Stimulated activated CD8-positive, alpha-beta memory T cell treated with anti-CD3 and anti-CD28 coated beads, Interleukin-12 subunit alpha, Interleukin-12 subunit beta, amount 100 ng/mL, for 24 hours (primary cell): ENCODE data around the gene TMCC1.
A peak's percentile ranks its signal among the peaks of the same experiment; 100 is the strongest.
"Not testable (repeated sequence)": the region's sequence is repeated elsewhere in the genome, so short reads cannot be mapped to it uniquely, and the experiment has no call there.

ENCODE experiments used
- DNase-seq: peaks from one replicate; pipeline ENCODE4 v3.0.0-alpha.2; 2020; ENCODE audit errors: extremely low read depth

TMCC1 gene

DNA sequence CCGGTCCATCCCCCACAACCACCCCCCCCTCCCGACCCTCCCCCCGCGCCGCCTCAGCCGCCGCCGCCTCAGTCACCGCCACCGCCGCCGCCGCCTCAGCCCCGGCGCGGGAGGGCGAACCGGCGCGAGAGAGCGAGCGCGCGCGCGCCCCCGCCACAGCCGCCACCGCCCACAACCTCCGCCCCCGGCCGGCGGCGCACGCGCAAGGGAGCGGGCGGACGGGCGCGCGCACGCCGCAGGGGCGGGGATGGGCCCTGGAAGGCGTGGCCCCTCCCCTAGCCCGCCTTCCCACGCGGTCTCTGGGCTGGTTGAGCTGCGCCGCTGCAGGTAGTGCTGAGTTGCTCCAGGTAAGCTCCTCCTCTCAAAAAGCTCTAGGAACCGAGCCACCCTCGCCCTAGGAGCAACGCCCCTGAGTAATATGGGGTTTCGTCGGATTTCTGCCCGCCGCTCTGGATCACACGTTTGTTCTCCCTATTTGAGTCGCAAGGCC lies at the start of gene TMCC1:
TSS of gene TMCC1 (minus strand) at position 131 of the 490 bp plus-strand sequence.
- peak; percentile 59 for DNase-seq

DNA sequence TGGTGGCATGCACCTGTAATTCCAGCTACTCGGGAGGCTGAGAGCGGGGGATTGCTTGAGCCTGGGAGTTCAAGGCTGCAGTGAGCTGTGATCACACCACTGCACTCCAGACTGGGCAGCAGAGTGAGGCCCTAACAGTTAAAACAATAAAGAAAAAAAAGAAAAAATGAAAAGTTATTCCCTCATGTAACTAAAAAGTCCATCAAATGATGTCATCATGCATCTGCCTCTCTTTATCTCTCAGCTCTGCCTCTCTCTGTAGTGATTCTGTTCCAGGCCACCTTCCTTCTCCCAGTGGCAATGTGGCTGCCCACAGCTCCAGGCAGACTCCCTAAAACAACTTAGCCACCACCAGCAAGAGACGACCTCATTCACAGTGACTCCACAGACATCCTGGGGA lies 49.5 kb upstream of the TMCC1 start:
- no peak for DNase-seq

DNA sequence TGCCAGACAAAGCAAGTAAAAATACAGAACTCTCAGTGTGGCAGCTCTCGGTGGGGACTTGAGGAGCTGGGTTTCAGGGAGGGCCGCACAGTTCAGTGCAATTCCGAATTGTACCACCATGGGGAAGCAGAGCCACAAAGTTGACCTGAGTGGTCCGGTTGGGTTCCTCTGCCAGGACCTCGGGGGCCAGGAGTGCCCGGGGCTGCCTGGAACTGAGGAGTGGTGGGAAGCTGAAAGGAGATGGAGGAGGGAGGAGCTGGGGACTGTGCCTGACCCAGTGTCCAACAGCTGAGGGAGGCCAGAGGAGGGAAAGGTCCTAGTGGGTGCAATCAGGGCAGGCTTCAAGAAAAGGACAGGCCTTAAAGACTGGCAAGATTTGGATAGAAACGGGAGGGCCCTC lies 48.8 kb upstream of the TMCC1 start:
- DNase-seq = no peak

DNA sequence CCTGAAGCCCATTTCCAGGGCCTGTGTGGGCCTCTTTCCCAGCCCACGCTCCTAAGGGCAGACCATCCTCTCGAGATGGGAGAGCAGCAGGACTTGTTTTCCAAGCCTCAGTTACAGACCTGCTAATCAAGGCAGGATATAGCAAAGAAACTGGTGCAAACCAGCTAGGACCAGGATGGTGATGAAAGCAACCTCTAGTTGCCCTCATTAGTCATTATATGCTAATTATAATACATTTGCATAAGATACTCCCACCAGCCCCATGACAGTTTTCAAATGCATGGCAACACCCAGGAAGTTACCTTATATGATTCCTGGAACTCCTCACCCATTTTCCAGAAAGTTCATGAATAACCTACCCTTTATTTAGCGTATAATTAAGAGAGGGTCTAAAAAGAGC lies 46.6 kb upstream of the TMCC1 start:
- DNase-seq = no peak

DNA sequence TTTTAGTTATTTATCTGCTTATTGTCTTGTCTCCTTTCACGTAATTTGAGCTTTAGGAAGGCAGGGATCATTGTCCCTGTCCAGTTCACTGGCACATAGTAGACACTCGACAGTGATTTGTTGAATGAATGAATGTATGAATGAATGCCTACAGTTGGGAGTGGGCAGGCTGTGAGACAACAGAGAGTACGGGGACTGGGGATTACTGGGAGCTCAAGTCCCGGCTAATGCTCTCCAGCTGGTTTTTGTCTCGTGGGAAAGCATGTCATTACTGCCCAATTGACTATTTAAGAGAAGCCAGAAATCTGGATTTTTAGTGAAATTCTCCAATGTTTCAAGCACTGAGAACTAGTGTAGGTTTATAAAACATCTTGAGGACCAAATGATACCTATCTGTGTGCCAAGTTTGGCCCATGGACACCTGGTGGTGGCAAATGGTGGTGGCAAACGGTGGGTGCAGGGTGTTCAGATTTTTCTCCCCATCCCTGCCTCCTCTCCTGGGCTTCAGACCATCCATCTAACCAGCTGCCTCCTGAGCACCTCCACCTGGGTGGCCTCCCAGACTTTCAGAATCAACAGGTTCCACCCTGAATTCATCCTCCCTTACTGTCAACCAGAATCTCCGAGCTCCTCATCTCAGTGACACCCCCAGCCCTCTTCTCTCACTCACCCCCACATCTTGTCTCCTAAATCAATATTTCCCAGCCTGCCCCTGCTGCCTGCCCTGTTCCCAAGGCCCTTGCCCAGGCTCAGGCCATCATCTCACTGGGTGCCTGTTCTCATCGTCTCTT lies 44.8 kb upstream of the TMCC1 start:
- DNase-seq = no peak

DNA sequence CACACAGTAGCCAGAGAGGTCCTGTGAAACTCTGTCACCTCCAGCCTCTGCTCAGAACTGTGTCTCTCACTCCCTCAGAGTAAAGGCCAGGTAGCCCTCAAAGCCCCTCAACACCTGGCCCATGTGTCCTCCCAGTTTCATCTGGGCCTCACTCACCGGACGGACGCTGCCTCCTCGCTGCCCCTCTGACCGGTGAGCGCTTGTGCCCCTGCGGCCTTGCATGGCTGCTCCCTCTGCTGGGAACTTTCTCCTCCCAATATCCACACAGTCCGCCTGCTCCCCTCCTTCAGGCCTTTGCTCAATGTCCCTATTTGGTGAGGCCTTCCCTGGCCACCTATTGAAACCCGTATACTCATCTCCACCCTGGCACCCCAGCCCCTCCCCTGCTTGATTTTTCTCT lies 44.2 kb upstream of the TMCC1 start:
- no peak for DNase-seq

DNA sequence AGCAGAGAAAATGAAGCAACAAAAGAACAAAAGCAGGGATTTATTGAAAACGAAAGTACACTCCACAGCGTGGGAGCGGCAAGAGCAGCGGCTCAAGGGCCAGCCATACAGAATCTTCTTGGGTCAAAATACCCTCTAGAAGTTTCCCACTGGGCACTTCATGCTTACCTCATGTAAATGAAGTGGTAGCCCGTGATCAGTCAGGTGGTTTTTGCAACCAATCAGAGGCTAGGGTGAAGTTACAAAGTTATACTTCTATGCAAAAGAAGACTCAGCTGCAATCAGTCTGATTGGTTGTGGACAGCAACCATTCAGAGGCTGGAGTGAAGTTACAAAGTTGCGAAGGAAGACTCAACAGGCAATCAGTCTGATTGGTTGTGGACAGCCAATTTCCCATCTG lies 43.2 kb upstream of the TMCC1 start:
- no peak for DNase-seq

DNA sequence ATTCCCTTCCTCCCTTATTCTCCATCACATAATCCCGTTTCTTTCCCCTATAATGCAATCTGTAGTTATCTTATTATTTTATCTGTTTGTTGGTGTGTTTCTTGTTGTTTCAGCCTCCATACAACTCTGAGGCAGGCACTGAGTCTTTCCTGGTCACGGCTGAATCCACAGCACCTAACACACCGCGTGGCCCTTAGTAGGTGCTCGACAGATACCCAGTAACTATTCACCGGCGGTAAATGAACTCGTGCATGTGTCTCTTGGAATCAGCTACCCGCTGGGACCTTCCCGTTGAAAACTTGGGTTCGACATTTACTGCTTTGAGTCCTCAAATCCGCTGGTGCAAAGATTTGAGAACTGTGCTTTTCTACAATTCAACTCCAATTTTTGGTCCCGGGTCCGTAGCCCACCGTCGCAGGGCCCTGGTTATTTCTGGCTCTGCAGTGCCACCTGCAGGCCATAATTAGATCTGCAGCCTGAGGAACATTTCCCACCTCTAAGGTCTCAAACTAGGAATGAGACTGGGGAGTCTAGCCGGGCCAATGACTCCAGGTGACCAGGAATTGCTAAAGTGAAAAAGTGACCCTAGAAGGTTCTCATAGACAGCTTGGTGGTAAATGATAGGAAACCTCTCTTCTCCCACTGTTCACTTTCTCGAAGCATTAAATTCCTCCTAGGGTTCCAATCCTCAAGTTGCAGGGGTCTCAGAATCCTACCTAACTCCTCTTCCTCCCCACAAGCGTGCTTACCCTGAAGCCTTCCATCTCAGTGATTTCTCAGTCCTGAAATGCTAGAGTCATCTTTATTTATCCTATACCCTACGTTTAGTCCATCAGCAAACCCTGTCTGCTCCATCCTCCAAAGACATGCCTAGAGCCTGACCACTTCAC lies 41.0 kb upstream of the TMCC1 start:
- no peak for DNase-seq

DNA sequence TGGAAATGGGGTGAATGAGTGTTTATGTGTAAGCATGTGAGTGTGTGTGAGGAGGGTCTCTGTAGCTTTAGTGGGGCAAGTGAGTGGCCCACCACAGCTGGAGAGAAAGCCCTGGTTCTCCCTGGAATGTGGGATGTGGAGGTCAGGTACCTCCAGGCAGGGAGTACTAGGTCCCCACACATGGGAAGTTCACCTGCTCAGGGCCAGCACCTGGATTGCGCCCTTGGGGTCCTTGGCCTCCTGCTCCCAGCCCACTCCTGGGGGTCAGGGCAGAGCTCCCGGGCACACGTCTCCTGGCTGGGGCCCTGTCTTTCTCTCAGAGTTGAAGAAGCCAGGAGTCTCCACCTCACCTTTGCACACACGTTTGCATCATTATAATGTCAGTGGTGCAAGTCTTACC lies 40.0 kb upstream of the TMCC1 start:
- DNase-seq = no peak

DNA sequence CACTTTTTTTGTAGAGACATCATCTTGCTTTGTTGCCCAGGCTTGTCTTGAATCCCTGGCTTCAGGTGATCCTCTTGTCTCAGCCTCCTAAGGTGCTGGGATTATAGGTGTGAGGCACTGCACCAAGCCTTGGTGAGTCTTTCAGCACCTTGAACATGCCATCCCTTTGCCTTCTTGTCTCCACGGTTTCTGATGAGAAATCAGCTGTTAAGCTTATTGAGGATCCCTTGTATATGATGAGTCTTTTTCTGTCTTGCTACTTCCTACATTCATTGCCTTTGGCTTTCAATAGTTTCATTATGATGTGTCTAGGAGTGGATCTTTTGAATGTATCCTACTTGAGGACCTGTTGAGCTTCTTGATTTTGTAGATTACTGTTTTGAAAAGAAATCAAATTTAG lies 35.9 kb upstream of the TMCC1 start:
- DNase-seq = no peak

DNA sequence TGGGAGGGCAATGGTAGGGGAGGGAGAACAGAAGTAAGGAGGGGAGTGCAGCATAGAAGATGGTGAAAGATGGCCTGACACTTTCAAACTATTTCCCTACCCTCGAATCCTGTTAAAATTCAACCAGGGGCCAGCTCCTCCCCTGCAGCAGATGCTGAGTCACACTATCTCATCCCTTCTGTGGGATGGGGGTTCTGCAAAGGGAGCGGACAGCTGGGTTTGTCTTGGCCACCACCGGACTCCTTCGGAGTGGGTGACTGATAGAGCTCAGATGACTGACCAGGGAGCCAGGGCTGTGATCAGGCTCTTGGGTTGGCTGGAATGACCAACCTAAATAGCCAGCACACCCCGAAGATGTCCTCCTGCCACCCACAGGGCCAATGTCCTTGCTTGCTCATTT lies 33.6 kb upstream of the TMCC1 start:
- DNase-seq = no peak

DNA sequence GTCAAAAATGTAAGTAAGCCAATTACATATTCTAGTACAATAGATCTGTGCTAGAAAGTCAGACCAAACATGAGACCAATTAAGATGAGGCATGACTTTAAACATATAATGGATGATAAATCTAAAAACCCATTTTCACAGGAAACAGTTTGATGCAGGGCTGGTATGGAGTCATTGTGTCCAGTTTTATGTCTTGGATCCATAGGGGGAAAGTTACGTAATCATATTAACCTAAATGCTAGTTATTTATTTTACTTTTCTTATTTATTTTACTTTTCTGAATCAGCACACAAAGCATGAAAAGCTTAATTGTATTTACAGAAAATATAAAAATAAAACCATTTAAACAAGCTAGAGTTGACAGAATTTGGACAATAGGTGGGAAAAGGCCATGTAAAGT lies 26.3 kb upstream of the TMCC1 start:
- no peak for DNase-seq

DNA sequence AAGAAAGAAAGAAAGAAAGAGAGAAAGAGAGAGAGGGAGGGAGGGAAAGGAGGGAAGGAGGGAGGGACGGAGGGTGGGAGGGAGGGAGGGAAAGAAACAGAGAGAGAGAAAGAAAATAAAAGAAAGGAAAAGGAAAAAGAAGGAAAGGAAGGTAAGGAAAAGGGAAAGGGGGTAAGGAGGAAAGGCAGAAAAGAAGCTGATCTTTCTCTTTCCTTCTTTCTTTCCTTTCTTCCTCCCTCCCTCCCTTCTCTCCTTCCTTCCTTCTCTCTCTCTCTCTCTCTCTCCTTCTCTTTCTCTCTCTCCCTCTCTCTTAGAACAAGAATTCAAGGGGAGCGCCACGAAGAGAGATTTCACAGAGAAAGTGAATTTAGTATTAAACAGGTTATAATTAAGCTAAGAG lies 25.8 kb upstream of the TMCC1 start:
- DNase-seq = no peak

DNA sequence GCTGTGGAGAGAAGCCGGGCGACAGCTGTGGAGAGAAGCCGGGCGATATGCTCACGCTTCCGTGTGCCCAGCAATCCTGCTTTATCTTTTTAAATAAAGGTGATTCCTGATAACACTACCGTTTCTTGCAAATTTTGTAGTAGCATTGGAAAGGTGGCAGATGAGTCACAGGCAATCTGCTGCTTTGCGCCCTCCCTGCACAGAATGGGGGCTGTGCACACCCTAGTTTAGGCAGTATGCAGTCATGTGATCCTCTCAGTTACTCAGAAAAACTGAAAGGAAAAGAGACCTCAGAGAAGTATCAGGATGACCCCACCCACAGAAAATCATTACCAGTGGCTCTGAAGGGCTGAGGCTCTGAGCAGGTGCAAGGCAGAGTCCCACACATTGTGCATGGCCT lies 24.9 kb upstream of the TMCC1 start:
- DNase-seq = no peak

DNA sequence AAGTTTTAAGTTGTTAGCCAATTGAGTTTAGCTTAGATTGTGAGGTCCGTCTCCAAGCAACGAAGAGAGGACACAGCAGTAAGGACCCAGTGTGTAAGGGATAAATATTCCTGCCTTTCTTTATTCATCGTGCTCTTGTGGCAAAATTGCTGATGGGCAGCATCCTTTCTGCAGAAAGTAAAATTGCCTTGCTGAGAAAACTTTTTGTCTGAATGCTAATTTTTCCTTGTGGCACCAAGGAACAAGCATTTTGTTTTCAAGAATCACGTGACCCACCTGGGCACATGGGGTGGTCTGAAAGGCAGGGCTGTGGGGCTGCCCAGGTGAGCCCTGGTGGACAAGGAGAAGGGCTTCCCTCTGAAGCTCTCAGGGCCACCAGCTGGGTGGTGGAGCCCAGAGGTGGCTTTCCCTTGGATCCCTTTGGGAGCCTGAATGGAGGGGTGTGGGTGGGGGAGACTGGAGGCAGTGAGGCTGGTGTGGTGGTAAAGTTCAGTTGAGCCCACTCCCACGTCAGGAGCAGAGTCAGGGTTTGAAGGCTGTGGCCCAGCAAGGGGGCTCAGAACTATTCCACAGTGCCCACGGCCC lies 24.0 kb upstream of the TMCC1 start:
- DNase-seq = no peak

DNA sequence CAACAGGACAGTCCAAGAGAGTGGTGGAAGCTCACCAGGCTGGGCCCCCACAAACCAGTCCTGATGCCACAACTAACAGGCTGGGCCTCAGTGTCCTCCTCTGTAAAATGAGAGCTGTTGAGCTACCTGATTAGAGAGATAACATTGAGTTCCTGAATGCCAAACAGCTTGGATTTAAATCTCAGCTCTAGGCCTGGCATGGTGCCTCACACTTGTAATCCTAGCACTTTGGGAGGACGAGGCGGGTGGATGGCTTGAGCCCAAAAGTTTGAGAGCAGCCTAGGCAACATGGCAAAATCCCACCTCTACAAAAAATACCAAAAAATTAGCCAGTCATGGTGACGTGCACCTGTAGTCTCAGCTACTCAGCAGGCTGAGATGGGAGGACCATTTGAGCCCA lies 20.1 kb upstream of the TMCC1 start:
- DNase-seq = no peak

DNA sequence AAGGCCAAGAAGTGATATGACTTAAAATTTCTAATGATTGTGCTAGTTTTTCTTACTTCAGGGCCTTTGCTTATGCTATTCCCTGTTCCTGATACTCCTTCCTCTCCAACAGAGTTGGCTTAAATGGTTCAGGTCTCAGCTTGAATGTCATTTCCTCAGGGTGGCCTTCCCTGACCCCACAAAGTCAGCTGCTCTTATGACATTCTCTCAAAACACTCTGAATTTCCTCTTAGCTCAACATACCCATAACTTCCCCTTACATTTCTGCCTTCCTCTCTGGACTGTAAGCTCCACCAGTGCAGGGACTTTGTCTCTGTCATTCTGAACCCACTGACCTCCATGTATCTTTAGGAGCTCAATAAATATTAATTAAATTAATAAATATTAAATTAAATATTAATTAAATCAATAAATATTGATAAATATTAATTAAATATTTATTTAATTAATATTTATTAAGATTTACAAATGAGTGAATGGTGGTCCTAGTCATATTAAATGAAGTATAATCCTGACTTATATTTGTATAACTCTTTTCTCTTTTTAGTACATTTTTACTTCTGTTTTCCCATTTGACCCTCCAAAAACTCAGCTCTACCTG lies 17.9 kb upstream of the TMCC1 start:
- DNase-seq = no peak

DNA sequence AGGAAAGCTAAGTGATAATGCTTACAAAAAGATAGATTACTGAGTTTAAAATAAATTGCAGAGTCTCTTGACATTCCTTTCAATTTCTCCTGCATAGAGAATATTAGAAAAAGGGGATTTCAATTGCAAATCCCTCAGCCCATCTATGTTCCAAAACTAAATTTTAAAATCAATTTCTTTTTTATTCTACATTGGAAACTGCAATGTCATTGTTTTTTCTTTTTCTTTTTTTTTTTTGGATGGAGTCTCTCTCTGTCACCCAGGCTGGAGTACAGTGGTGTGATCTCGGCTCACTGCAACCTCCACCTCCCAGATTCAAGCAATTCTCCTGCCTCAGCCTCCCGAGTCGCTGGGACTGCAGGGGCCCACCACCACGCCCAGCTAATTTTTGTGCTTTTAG lies 15.7 kb upstream of the TMCC1 start:
- DNase-seq = not testable (repeated sequence)

DNA sequence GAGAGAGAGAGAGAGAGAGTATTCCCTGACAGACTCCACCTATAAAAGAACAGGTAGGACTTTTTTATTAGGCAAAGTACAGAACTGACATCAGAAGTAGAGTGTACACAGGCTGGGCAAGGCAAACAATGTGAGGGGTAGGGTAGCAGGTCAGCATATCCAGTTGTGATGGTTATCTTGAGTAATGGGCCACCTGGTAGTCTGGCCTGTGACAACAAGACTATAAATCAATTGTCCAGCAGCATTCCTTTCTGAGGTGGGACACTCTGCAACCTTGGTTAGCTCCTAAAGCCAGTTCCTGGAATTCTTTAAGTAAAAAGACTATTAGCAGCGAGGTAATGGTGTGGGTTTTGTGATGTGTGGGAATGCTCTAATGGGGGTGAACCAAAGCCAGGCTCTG lies 14.9 kb upstream of the TMCC1 start:
- DNase-seq = no peak

DNA sequence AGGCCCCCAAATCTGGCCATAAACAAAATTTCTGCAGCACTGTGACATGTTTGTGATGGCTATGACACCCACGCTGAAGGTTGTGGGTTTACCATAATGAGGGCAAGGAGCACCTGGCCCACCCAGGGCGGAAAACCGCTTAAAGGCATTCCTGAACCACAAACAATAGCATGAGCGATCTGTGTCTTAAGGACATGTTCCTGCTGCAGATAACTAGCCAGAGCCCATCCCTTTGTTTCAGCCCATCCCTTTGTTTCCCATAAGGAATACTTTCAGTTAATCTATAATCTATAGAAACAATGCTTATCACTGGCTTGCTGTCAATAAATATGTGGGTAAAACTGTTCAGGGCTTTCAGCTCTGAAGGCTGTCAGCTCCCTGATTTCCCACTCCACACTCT lies 7.8 kb upstream of the TMCC1 start:
- not testable (repeated sequence) for DNase-seq

DNA sequence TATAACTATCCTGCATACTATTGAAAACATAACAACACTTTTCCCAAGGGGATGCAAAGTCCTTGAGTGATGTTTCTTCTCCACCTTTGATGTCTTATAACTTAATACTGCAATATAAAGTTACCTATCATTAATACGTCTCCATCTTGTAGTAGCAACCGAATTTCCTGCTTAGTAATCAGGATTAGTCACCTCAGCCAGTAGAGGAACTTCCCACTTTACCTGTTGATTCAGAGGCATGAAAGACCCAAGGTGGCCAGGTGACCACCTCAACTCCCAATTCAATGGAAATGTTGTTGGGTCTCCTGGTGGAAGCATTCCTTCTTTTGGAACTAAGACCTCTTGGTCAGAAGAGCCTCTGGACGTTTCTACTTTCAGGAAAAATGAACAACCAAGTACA lies 3.5 kb upstream of the TMCC1 start:
- no peak for DNase-seq

DNA sequence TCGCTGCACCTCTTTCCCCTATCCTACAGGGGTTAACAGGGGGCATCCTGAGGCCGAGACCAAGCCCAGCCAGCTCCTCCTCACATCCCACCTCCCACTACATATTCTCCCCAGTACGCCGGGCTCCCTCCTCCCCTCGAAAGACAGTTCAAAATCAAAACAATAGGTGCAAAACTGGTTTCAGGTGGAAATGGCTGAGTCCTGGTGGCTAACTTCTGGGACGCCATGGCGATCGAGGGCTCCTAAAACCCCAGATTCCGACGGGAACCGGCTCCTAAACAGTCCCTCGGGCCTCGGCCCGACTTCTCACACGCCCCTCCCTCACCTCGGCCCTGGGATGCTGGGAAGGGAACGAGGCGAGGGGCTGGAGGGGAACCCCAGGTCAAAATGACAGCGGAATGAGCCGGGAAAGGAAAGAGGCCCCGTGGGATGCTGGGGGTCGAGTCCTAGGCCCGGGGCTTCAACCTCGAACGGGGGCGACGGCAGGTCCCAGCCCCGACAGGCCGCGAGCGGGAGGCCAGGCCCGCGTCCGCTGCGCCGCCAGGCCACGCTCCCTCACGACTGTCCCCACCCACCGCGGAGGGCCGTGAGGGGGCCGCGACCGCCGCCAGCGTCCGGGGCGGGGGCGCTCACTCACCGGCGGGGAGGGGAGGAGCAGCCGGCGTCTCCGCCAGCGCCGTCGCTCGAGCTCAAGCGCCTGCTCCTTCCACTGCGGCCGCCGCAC lies 492 bp downstream of the TMCC1 start:
- no peak for DNase-seq
